ENCODE data around the gene CLCN6.

DNA sequence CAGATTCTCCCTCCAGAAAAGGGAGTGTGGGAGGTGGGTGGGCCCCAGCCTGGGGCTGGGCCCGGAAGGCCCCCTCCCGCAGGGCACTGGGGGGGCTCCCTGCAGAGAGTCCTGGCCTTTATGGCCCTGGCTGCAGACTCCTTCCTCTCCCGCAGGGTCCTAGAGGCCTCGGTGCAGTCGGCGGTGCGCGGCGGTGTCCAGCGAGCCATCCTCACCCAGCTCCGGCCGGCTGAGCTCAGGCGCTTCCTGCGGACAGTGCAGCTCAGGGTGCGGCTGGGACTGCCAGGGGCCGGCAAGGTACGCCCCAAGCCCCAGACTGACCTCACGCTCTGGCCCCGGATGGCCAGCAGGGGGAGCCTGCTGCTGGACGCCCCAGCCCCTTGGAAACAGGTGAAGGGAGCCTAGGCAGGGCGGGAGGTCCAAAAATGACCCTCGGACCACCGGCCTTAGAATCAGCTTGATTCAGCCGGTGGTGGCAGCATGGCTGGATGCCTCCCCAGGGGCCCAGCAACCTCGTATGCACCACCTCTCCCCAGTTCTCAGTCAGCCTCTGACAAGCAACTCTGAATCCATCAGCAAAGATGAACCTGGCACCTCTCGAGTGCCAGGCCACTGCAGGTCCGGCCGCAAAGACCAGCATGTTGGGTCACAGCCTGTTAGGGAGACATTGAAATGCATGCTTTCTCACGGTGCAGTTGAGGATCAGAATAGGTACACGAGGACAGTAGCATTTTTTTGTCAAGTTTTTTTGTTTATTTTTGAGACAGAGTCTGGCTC lies 20.8 kb upstream of the CLCN6 start:
- TF ChIP-seq, protein P1, sequence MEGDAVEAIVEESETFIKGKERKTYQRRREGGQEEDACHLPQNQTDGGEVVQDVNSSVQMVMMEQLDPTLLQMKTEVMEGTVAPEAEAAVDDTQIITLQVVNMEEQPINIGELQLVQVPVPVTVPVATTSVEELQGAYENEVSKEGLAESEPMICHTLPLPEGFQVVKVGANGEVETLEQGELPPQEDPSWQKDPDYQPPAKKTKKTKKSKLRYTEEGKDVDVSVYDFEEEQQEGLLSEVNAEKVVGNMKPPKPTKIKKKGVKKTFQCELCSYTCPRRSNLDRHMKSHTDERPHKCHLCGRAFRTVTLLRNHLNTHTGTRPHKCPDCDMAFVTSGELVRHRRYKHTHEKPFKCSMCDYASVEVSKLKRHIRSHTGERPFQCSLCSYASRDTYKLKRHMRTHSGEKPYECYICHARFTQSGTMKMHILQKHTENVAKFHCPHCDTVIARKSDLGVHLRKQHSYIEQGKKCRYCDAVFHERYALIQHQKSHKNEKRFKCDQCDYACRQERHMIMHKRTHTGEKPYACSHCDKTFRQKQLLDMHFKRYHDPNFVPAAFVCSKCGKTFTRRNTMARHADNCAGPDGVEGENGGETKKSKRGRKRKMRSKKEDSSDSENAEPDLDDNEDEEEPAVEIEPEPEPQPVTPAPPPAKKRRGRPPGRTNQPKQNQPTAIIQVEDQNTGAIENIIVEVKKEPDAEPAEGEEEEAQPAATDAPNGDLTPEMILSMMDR (IDR thresholded peaks at IDR 0.05) = peak; percentile 90
- no peak for TF ChIP-seq ZFX (IDR thresholded peaks at IDR 0.05; ENCODE audit: borderline replicate concordance)

All from 22Rv1 (cell line).